Tracheal epithelial cell (primary cell): ENCODE measurements around the gene ITGA11. TPM values are rescaled to one million over a fixed set of nuclear protein-coding genes. Genes with fewer than 3 reads are reported as not detected.

Source experiments
- total RNA-seq: library from RNA; depleted of rRNA; stranded (reverse); fragments of >200 nt; gene quantifications from 2 replicates; pipeline ENCODE4 v1.2.1, GENCODE V29; 2014

ITGA11 gene, protein sequence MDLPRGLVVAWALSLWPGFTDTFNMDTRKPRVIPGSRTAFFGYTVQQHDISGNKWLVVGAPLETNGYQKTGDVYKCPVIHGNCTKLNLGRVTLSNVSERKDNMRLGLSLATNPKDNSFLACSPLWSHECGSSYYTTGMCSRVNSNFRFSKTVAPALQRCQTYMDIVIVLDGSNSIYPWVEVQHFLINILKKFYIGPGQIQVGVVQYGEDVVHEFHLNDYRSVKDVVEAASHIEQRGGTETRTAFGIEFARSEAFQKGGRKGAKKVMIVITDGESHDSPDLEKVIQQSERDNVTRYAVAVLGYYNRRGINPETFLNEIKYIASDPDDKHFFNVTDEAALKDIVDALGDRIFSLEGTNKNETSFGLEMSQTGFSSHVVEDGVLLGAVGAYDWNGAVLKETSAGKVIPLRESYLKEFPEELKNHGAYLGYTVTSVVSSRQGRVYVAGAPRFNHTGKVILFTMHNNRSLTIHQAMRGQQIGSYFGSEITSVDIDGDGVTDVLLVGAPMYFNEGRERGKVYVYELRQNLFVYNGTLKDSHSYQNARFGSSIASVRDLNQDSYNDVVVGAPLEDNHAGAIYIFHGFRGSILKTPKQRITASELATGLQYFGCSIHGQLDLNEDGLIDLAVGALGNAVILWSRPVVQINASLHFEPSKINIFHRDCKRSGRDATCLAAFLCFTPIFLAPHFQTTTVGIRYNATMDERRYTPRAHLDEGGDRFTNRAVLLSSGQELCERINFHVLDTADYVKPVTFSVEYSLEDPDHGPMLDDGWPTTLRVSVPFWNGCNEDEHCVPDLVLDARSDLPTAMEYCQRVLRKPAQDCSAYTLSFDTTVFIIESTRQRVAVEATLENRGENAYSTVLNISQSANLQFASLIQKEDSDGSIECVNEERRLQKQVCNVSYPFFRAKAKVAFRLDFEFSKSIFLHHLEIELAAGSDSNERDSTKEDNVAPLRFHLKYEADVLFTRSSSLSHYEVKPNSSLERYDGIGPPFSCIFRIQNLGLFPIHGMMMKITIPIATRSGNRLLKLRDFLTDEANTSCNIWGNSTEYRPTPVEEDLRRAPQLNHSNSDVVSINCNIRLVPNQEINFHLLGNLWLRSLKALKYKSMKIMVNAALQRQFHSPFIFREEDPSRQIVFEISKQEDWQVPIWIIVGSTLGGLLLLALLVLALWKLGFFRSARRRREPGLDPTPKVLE
- not detected in 2 replicates for total RNA-seq

DNA sequence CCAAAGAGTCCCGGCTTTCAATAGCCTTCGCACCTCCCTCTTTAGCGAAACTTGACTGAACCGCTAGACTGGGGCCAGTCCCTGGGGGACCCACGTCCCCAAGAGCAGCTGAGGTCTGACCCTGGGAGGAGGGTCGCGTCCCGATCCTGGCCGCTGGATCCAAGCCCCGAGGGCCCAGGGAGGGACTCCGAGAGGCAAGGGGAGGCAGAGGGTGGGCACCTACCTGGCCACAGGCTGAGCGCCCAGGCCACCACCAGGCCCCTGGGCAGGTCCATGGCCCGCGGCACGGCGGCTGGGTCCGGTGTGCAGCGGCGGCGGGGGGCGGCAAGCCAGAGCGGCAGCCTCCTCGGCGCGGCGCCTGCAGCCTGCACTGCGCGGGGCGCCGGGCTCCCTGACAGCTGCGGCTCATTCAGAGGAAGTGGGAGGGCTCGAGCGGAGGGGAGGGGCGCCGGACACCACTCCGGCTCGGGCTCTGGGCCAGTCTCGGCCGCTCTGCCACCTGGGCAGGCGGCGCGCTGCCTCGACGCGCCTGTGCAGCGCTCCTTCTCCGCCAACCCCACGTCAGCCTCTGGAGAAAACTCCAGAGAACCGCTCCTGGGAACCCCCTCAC is at the start of gene ITGA11:
Gene ITGA11, minus strand, starts transcription at position 372 of the 610 bp plus-strand sequence. Its CDS starts 97 bp downstream, at position 275.

DNA sequence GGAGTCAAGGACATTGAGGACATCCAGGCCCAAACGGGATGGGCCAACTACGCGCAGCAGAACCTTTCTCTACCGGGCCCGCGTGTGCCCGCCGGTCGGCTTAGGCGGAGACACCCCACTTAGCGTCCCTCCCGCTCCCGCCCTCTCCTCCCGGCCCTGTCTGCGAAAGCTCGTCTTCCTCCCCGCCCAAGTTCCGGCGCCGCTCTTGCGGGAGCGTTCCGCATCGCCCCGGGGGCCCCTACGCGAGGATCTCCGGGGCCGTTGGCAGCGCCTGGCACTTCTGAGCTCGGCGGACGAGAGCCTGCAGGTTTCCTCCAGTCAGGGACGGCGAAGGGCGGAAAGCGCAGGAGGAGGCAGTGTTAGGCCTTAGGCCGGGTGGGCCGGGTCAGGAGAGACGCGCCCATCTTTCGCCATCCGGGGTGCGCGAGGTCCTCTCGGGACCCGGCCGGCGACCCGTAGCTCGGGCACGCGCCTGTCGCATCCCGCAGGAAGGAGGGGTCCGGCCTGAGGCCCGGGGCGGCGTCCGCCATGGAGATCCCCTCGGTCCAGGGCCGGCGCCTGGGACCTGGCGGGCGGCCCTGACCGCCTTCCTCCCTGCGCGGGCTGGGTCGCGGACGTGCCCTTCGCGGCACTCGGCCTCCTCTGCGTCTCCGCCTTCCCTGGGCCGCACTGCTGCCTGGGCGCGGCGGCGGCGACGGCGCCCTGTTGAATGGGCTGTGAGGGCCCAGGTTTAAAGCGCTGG is 154.2 kb downstream of the ITGA11 start, which contains the start of gene FEM1B:
Gene FEM1B, plus strand, starts transcription at position 143 of the 742 bp plus-strand sequence. CDS start 673 bp downstream, outside the sequence.

Other genes starting within 250 kb of the ITGA11 start
- 3.1 and 6.4 TPM in 2 replicates for gene CALML4, start 226.8 kb downstream of the ITGA11 start, total RNA-seq
- 7.5 and 7.9 TPM in 2 replicates for gene CLN6, start 202.4 kb downstream of the ITGA11 start, total RNA-seq
- gene FEM1B, start 154.4 kb downstream of the ITGA11 start, total RNA-seq, result 107 and 127 TPM in 2 replicates
- 1.7 TPM in 1 of 2 replicates, not detected in the other for gene CORO2B, start 146.8 kb upstream of the ITGA11 start, total RNA-seq